ENCODE data around the gene TMC1.

DNA sequence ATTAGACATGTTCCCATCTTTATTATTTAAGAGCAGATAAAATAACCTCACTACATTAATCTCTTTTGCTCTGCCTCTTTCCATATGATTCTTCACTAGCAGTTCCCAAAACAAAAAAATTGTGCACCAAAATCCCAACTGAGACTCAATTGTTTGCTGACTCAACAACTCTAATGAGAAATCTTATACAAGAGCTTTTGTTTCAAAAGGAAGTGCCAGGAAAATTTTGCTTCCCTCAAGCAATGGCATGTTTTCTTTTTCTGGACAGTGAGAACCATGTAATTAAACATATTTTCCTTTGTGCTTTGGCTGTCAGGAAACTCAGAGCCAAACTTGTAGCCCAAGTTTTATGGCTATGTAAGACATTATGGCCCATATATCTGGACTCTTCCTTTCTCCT, 62.0 kb downstream of the TMC1 start:
- TF ChIP-seq, protein P1, sequence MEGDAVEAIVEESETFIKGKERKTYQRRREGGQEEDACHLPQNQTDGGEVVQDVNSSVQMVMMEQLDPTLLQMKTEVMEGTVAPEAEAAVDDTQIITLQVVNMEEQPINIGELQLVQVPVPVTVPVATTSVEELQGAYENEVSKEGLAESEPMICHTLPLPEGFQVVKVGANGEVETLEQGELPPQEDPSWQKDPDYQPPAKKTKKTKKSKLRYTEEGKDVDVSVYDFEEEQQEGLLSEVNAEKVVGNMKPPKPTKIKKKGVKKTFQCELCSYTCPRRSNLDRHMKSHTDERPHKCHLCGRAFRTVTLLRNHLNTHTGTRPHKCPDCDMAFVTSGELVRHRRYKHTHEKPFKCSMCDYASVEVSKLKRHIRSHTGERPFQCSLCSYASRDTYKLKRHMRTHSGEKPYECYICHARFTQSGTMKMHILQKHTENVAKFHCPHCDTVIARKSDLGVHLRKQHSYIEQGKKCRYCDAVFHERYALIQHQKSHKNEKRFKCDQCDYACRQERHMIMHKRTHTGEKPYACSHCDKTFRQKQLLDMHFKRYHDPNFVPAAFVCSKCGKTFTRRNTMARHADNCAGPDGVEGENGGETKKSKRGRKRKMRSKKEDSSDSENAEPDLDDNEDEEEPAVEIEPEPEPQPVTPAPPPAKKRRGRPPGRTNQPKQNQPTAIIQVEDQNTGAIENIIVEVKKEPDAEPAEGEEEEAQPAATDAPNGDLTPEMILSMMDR (IDR thresholded peaks at IDR 0.05): no peak
- no peak for TF ChIP-seq POLR2A (IDR thresholded peaks at IDR 0.05)
